ENCODE measurements around the gene RNF26.
A peak's percentile ranks its signal among the peaks of the same experiment; 100 is the strongest.

The RNF26 gene

DNA sequence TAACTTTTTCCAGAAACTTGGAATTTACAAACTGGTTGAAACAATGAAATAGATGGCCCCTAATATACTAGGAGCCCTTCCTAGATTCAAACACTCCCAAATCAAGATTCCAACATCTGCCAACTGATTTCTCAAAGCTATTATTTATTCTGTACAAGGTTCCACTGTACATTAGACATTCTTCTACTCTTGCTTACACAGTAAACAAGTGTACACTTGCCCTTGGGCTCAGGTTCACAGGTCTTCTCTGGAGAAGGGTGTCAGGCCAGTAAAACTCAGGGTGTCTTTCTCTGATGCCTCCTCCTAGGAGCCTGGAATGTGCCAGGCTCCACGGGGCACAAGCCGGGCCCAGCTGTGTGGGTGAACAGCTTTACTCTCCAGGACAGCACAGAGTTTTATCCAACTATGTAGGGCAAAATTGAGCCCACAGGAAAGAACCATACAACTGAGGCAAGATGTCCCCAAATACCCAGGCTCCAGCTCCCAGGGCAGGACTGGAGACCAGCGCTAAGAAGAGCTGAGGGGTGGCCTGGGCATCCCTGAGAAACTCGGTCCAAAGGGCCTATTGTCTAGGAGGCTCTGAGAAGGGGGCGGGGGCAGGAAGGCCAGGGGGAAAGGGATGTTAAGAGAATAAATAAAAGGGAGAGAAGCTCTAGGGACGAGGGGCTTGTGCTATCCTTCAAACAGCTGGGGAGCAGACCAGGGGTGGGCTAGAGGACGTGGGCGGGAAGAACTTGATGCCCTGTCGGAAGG, 20.9 kb downstream of the RNF26 start:
- no peak for DNase-seq

DNA sequence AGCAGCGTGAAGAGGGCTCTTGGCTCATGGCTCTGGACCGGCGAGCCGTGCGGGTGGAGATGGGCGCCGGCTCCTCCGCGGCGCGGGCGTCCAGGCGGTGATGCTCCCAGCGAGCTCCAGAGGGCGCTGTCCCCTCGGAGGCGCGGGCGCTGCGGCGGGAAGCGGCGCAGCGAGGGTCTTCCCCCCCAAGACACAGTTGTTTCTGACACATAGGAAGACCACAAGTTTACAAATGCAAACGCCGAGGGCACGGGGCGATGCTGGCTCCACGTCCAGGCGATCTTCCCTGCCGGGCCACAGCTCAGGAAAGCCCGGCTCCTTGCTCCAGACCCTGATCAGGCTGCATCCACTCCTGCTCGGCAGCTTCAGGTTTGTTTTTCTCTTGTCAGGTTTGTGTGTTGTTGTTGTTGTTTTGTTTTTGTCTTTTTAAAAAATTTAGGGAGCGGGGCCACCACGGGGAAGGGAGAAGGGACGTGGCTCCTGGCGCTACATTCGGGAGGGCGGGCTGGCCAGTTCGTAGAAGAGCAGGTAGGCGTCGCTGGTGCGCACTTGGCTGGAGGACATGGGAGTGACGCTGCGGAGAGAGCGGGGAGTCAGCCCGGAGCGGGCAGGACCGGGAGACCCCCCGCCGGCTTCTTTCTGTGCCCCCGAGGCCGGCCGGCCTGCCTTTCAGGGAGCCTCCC, 22.2 kb downstream of the RNF26 start:
- peak; percentile 44 to 68 for DNase-seq

DNA sequence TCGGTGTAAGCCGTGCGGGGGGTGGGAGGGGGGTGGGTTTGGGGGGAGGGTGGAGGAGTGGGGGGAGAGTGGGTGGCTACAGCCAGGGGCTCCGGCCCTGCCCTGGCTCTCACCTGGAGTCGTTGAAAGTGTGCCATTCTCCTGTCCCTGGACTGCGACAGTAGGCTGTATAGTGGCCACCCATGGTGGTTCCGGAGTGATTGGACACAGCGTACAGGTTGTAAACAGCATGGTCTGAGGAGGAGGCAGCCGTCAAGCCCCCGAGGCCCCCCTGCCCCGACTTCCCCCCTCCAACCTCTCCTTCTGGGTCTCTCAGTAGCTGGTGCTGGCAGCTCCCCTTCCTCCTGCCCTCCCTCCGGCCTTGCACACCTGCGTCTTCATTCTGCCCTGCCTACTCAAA, 22.7 kb downstream of the RNF26 start:
- DNase-seq = no peak

DNA sequence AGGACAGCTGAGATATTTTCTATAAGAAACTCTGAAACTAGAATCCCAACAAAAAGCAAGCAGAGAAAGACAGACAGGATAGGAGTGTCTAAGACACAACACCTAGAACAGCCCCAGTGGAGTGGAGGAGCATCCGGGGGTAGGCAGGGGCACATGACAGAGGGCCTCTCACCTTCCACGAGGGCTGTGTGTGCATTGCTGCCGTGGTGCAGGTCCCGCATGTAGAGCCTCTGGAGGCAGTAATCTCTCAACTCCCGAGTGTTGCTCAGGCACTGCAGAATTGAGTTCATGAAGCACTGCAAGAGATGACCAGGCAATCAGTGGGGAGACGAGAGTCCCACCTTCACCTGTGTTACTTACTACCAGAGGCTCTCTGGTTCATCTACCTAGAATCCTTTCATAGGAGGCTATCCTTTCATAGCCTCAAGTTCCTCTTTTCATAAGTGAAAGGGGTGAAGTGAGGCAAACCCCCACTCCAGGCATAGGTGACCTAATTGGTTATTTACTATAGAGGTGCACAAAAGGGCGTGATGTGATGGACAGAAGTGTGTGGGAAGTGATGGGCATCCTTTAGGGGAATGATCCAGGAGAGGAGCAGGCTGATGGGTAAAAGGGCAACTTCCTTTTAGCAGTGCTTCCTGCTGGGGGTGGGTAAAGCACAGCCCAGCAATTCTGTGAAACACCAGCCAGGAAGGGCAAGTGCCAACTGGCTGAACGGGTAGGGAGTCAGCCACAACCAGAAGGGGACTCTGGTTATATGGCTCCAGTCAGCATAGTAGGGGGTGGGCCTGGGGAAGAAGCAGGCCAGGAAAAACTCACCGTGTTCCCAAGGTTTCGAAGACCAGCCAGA, 25.3 kb downstream of the RNF26 start:
- DNase-seq = no peak

DNA sequence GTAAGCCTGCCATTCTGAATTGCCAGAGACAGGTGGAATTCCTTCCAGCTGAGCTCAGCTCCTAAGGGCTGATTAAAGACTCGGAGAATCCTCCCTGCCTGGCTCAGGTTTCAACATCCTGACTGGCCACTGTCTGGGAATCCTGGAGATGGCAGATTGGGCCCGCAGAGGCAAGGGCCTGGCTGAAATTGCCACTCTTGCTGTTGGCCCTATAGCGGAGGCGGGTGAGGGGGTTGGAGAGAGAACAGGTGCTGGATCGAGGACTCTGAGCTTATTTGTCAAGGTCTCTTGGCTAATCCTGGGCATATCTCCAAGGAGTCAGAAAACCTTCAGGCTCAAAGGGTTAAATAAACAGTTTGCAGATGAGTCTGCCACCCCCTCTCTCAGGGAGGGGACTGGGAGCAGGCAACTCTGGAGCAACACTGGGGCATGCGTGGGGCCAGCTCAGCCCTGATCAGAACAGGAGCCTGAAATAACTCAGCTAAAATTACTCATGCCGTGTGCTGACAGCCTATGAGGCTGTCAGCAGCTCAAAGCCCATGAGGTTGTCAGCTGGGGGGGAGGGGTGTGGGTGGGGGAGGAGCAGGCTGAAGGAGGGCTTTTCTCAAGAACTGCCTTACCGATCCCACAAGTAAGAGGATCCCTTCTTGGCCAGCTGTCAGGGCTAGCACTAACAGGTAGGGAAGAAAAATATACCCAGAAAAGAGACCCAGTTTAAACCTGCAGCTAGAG, 26.9 kb downstream of the RNF26 start:
- peak in 1 of 2 donors; percentile 33 for DNase-seq

DNA sequence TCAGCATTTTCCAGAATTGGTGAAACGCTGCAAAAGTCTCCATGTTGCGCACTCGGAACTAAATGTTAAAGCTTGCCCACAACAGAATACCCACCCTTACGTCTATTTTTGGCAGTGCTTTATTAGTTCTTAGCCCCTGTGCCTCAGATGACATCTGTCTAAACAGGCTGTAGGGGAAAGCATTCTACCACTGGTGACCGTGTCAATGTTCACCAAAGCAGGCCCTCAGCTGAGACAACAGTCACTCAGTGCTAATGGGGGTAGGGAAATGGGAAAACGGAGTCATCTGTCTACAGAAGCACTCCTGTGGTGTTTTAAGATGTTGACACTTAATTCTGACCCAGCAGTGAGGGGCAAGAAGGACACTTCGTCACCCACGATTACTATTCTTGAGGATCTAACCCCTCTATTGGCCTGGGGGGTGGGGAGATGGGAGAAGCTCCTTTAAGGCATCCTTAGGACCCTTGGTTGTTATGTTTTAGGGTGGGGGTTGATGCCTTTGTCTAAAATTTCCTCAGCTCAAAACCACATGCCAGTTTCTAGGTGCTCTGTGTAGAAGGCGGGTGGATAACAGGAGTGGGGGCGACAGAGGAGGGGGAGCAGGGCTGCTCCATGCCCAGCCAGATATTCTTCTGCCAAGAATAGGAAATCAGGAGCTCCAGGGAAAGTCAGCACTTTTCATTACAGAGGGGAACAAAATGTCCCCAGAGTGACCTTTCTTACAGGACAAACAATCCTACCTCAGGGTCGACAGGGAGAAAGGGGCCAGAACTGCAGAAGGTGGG, 27.8 kb downstream of the RNF26 start:
- no peak for DNase-seq

DNA sequence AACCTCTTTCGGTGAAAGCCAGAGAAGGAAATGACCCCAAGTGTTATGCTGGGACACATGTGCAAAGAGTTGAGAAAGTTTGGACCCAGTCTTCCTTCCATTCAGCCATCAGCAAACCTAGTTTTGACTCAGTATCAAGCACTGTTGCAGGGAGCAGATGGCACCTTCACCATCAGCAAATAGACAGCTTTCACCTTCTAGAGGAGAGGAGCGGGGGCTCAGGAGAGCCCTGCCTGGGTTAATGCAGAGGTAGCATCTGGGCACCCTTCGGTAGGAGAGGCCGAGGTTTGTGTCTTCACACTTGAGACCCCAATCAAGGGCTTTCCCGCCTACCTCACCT, 28.4 kb downstream of the RNF26 start:
- DNase-seq = no peak

DNA sequence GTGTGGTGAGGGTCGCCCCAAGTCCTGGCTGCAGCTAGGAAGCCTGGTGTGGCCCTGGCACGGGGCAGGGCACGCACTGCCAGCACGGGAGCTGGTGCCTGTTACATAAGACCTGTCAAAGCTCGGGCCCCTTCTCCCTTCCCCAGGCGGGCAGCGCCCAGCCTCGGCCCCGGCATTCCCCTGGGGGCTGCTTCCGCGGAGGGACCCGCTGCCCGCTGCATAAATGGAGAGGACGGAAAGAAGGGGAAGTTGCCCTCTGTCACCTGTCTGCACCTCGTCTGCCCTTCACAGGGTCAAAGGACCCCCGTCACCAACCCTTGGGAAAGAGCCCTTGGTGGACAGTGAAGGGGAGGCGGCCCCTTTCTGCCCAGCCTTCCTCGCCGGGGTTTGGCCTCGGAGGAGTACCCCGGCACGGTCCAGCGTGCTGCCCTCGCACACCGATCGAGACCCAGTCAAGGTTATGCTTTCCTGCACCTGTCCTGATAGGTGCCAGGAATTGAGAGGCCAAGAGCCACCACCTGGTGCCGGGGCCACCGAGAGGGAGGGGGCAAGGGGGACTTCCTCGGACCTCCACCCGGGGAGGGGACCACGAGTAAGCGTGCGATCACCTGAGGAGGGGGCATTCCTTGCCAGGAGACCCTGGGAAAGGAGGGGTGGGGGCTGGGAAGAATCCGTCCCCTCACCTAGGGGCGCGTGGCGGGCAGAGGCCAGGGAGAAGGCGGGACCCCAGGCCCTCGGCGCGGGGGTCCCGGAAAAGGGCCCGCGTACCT, 28.9 kb downstream of the RNF26 start:
- no peak for DNase-seq

DNA sequence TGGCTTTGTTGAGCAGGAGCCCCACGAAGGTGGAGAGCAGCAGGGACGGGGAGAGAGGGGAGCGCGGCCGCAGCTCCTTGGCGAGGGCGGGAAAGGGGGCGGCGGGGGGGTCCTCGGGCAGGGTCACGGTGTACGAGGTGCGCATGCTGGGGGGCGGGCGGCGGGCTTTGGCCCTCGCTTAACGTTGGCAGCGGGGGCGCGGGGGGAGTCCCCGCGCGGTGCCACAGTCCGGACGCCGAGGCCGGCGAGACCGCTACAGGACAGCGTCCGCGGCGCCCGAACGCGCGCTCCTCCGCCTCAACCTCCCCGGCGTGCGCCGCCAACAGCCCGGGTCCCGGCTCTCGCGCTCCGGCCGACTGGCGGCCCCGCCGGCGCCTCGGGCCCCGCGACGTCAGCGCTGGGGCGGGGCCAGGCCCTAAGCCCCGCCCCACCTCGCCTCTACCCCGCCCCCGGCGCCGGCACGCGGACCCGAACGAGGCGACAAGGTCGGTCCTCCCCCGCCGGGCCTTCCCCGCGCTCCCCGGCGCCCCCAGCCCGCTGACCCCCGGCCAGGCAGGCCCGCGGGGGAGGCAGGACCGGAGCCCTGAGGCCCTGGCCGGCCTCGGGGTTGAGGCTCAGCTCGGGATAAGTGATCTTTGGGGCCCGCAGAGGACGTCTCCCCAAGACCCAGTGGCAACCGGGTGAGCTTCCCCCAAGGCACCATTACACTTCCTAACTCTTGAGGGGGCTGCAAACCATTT, 29.7 kb downstream of the RNF26 start:
- peak; percentile 52 to 73 for DNase-seq

DNA sequence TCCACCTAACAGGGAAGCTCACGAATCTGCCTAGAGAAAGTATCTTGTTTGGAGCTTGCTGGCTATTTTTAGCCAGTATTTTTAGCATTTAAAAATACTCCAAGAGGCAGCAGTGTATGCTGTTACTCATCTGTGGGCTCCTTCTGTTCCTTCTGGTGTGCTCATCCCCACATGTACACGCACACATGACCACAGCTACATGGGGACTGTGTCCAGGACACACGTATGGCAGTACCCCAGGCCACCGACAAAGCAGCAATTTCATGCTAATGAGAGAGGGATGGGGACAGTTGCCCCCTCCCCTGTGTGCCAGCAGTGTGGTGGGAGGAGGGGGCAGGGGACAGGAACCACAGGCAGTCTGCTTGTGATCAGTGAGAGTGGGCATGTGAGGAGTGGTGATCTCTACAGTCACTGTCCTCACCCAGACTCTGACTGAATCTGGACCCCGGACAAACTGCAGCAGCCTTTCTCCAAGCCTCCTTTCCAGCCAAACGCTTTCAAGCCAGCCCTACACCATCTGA, 30.8 kb downstream of the RNF26 start:
- DNase-seq = peak in 1 of 2 donors; percentile 37

DNA sequence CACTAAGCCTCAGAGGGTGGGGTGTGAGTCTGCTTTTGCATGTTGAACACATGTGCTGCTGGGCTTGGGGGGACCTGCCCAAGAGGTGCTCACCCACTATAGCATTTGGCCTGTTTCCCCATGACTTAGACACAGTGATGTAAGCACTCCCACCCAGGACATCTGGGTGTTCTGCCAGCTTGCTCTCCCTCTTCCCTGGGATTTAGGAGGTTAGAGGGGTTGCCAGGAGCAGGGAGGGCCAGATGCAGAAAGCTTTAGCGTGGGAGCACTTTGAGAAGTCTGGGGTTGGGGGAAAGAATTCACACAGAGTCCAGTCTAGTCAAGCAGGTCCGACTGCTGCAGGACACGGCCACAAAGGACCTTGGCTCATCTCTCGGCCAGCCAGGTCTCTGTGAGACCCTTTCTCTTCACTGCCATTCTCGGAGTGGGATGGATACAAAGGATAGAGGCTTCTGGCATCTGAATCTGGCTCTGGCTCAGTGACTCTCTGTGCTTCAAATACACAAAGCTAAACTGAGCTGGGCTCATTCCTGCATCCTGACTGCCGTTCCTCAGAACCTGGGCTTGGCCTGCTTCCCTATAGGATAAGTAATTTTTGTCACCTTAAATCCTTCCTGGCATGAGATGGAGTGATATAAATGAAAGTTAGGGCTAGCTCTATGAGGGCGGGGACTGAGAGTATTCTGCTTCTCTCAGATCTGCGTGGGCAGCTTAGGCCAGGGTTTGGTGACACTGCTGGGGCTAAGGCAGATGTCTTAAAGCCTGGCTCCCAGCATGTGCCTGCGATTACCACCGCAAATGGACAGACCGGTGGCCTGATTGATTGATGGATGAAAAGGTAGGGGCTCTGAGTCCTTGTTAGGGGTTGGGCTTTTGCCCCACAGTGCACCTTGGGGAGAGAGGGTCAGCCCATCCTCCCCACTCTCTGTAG, 32.6 kb downstream of the RNF26 start:
- DNase-seq = peak in 1 of 2 donors; percentile 52

DNA sequence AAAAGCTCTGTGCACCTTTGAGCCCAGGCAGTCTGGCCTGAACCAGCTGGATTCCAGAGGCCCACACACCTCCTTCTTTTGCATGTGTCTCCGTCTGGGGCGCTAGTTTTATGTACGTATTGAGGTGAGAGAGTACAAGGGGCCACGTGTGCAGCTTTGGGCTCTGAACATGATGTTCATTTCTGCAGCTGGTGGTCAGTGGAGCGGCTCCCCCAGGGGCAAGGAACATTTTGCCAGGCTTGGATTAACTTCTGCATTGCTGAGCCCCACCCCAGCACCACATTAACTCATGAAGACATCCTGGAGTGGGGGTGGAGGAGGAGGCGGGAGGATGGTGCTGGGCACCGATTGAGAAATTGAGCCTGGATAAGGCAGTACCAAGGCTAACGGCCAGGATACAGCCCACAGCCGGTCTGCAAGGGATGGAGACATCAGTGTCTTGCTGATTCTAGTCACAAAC, 33.4 kb downstream of the RNF26 start:
- no peak for DNase-seq

DNA sequence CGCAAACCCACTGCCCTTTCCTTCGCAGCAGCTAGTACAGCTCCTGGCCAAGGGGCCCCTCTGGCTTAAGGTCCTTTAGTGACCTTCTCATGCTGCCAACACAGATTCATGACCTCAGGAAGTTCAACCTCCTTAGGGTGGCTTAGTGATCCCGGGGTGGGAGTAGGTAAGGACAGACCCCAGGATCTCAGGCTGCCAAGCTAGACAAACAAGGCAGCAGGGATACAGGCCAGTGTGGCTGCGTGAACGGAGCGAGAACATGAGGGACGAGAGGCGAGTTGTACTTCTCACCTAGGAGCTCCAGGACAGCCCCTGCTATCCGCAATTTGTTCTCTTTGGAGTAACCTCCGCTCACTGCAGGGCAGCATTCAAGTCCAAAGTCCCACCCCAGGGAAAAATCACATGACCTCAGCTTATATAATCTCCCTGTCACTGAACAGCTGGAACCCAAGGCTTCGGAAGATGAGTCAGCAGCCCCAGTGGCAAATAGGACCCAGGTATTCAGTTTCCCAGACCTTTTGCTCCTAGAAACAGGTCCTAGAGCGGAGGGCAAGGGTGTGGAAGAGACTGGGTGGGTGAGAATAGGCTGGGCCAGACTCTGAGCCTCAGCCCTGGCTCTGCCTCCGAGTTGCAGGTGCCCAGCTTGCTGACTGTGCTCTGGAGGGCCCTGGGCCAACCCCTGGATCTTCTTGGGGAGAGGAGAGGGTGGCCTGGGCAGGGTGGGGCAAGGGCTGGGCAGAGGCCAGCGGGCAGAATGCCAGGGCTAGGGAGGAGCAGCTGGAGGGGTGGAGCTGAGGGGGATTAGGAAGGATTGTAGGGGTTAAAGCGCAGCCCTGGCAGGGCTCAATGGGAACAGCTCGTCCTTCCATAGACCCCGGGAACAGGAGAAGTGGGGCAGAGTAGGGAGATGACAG, 34.1 kb downstream of the RNF26 start:
- no peak for DNase-seq

DNA sequence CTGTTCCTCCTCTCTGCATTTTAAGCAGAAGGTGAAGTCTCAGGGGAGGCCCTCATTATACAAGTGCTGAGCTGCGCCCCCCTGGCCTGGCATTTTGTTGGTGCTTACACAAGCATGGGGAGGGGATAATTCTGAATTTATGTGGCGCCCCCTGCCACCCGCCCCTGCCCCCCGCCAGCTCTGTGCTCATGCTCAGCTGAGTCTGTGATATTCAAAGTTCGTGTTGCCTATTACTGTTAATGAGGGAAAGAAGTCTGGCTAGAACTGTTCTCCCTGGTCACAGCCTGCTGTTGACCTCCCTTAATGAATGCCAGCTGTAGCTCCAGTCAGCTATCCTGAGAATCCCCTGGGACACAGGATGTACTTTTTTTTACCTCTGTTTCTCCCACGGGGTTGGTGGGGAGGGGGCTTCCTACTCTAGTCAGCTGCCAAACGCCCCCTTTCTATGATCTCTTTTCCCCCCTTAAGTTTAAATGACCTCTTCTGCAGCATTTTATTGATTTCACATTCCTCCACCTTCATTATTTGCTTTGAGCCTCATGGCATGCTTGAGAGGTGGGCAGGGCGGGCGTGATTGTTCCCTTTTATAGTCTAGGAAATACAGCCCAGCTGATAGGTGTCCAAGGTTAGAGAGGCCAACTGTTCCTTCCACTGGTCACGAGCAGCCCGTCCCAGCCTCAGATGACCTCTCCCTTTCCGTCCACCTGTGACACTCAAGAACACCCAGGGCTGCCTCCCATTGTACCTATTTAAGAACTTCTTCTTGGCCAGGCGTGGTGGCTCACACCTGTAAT, 35.0 kb downstream of the RNF26 start:
- no peak for DNase-seq

DNA sequence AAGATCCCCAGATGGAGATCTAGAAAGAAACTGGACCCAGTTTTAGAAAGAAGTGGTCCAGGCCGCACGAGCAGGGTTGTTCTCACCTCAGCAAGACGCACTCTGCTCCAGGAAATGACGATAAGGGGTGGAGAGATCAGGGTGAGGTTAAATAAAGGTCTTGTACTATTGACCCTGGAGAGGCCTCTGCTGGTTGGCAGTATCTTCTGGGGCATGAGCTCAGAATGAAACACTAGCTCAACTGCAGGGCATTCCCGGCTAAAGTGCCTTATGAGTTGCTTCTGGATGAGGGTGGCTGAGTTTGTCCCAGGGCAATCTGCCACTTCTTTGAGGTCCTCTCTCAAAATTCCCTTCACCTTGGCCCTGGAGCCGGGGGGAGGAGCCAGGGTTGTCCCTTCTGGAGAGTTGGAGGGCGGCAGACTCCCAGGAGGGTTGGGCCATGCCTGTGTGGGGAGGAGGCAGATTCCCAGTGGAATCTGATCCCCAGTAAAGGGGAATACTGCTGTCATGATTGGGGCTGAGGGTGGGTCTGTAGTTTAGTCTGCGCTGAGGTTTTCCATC, 36.2 kb downstream of the RNF26 start:
- DNase-seq = no peak

DNA sequence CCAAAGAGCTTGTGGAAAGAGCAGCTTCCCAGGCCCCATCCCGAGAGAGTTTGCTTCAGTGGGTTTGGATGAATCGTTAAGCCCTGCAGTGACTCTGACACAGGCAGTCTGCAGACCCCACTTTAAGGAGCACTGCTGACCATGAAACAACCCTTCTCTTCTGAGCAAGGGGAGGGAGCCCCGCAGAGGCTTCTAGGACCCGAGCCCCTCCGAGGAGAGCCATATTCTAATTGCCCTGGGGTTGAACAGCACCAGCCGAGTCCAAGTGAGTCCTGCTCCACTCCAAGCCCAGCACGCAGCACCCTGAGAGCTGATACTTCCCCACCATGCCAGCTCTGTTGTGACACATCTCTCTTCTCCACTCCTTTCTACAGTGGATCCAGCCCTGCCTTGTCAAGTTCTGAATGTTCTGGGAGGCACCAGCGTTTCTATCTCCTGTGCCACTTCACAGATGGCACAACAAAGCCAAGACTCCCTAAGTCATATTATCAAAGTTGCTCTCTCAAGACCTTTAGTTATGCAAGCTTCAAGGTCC, 36.8 kb downstream of the RNF26 start:
- no peak for DNase-seq
